HCT116 (cell line): ENCODE results near the gene MCRIP2.

Source experiments
- EGR1 ChIP-seq: IDR thresholded peaks from 2 replicates; pipeline ENCODE4 v1.6.1; 2012; ENCODE audit warnings: low read depth
- ELF1 ChIP-seq: IDR thresholded peaks from 2 replicates; pipeline ENCODE4 v1.6.1; 2012; ENCODE audit warnings: low read depth, borderline replicate concordance
- EZH2 ChIP-seq: fragments of 200-600 bp; sonication (generic); IDR thresholded peaks from 2 replicates; pipeline ENCODE4 v1.6.1; 2017; ENCODE audit warnings: antibody characterized with exemption, mixed run types
- EZH2phosphoT487 ChIP-seq: fragments of 200-600 bp; IDR thresholded peaks from 2 replicates; pipeline ENCODE4 v1.6.1; 2018; ENCODE audit warnings: antibody characterized with exemption, borderline replicate concordance
- JUND ChIP-seq: IDR thresholded peaks from 2 replicates; pipeline ENCODE4 v1.6.1; 2012
- POLR2A ChIP-seq: IDR thresholded peaks from 2 replicates; pipeline ENCODE4 v1.7.0; 2011; ENCODE audit warnings: borderline replicate concordance; ENCODE audit not compliant: insufficient read depth, insufficient read length; ENCODE audit errors: extremely low read depth
- POLR2AphosphoS5 ChIP-seq: IDR thresholded peaks from 2 replicates; pipeline ENCODE4 v1.6.1; 2011; ENCODE audit warnings: mild to moderate bottlenecking, low read depth, low read length, moderate library complexity
- RAD21 ChIP-seq: IDR thresholded peaks from 2 replicates; pipeline ENCODE4 v1.6.1; 2012; ENCODE audit warnings: low read depth, mild to moderate bottlenecking
- SRF ChIP-seq: IDR thresholded peaks from 2 replicates; pipeline ENCODE4 v1.6.1; 2012; ENCODE audit warnings: low read depth
- TCF7L2 ChIP-seq: IDR thresholded peaks from 2 replicates; pipeline ENCODE4 v1.7.0; 2011; ENCODE audit warnings: borderline replicate concordance, inconsistent platforms; ENCODE audit not compliant: insufficient read depth, insufficient read length; ENCODE audit errors: extremely low read depth
- ZFX ChIP-seq: fragments of 450-650 bp; IDR thresholded peaks from 2 replicates; pipeline ENCODE4 v1.6.1; 2017
- ZNF274 ChIP-seq: fragments of 200-500 bp; sonication (Bioruptor generic); IDR thresholded peaks from 2 replicates; pipeline ENCODE4 v1.6.1; 2014; ENCODE audit warnings: mild to moderate bottlenecking, low read depth, low read length, inconsistent platforms
- TF ChIP-seq, protein P1 (sequence below), 3 experiments: fragments of 200-600 bp in 1 of 3; sonication (generic) in 1 of 3; IDR thresholded peaks in 2 of 3; conservative IDR thresholded peaks in 1 of 3; 2 replicates each; pipeline ENCODE4 v1.5.1; 2012 to 2017; ENCODE audit warnings: low read depth in 2 of 3, low read length in 2 of 3, antibody characterized with exemption in 1 of 3, borderline replicate concordance in 1 of 3, control low read depth in 1 of 3, mild to moderate bottlenecking in 1 of 3, mixed read lengths in 1 of 3, mixed run types in 1 of 3, moderate library complexity in 1 of 3; ENCODE audit not compliant: insufficient read depth in 1 of 3
- TF ChIP-seq, protein P2 (sequence below): IDR thresholded peaks from 2 replicates; pipeline ENCODE4 v1.6.1; 2012

DNA sequence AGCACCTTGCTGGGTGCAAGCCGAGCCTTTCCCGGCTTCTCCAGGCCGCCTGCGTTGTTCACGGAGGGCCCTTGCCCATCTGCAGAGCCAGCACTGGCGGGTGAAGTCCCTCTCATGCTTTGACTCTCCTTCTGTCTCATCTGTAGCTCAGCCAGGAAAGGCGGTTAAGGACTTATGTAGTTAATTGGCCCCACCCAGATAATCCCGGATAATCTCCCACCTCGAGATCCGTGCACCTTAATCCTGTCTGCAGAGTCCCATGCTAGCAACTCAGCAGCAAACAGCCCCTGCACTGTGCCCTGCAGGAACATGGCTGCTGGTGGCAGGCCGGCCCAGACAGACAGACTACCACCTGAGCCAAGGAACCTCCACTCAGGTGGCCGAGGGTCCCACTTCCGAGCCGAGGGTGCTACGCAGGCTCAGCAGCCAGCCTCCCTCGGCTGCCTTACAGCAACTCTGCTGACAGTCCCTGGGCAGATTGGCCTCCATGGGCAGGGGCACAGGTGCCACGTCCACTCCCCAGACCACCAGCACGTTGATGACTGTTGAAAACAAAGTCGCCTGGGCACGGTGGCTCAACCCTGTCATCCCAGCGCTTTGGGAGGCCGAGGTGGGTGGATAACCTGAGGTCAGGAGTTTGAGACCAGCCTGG lies 34.8 kb upstream of the MCRIP2 start:
- TF ChIP-seq, protein P1, sequence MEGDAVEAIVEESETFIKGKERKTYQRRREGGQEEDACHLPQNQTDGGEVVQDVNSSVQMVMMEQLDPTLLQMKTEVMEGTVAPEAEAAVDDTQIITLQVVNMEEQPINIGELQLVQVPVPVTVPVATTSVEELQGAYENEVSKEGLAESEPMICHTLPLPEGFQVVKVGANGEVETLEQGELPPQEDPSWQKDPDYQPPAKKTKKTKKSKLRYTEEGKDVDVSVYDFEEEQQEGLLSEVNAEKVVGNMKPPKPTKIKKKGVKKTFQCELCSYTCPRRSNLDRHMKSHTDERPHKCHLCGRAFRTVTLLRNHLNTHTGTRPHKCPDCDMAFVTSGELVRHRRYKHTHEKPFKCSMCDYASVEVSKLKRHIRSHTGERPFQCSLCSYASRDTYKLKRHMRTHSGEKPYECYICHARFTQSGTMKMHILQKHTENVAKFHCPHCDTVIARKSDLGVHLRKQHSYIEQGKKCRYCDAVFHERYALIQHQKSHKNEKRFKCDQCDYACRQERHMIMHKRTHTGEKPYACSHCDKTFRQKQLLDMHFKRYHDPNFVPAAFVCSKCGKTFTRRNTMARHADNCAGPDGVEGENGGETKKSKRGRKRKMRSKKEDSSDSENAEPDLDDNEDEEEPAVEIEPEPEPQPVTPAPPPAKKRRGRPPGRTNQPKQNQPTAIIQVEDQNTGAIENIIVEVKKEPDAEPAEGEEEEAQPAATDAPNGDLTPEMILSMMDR (IDR thresholded peaks at IDR 0.05 in 2 of 3, conservative IDR thresholded peaks at IDR 0.05 in 1 of 3; ENCODE audit: borderline replicate concordance in 1 of 3, insufficient read depth in 1 of 3, low read depth in 2 of 3, low read length in 2 of 3) = no peak
- no peak for TF ChIP-seq RAD21
- no peak for TF ChIP-seq EGR1
- TF ChIP-seq, protein P2, sequence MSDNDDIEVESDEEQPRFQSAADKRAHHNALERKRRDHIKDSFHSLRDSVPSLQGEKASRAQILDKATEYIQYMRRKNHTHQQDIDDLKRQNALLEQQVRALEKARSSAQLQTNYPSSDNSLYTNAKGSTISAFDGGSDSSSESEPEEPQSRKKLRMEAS = no peak
- no peak for TF ChIP-seq POLR2AphosphoS5
- no peak for TF ChIP-seq POLR2A
- TF ChIP-seq SRF = no peak
- TF ChIP-seq TCF7L2 = no peak
- TF ChIP-seq JUND = no peak
- no peak for TF ChIP-seq ELF1
- no peak for TF ChIP-seq ZNF274
- no peak for TF ChIP-seq ZFX
- TF ChIP-seq EZH2 = no peak
- TF ChIP-seq EZH2phosphoT487 = no peak
